Measurements from ENCODE around the gene JMJD1C. TPM values are rescaled to one million over a fixed set of nuclear protein-coding genes. Genes with fewer than 3 reads are reported as not detected.
A peak's percentile ranks its signal among the peaks of the same experiment; 100 is the strongest.

Gene JMJD1C
- total RNA-seq, 1 experiment from 2014 or later: 91.9 TPM

- intact Hi-C loops (cut with micrococcal nuclease): no loop called here
- H3K9me3 Mint-ChIP-seq (ENCODE audit: unreplicated experiment): no peaks in the 10 kb centered on the region
- CTCF ChIA-PET: interaction anchor here (1.6 kb wide), 1 partner anchor 57 kb away, joined by 3 read pairs; no protein-coding TSS in a partner anchor
- no peak for DNase-seq (ENCODE audit: unreplicated experiment)
- H3K36me3 Mint-ChIP-seq (ENCODE audit: insufficient read depth, unreplicated experiment): peaks cover 11% of the 10 kb centered on the region
- no peaks in the 10 kb centered on the region for H3K27me3 Mint-ChIP-seq (ENCODE audit: insufficient read depth, unreplicated experiment)
- peaks cover 15% of the 10 kb centered on the region for H3K4me1 Mint-ChIP-seq (ENCODE audit: insufficient read depth, unreplicated experiment)
- H3K4me3 Mint-ChIP-seq (ENCODE audit: unreplicated experiment): no peak overlapping the region
- no peak overlapping the region for H3K27ac Mint-ChIP-seq (ENCODE audit: low read depth, unreplicated experiment)
- TF ChIP-seq CTCF (IDR thresholded peaks at IDR 0.05; ENCODE audit: unreplicated experiment): no peak
- no TSS peak for BruUV-seq (replicated peaks)
- POLR2A ChIA-PET: interaction anchor here (0.6 to 4.8 kb wide), 10 partner anchors 9 to 313 kb away, joined by 3 to 31 read pairs (median 3); no protein-coding TSS in a partner anchor
Observed at GRCh38 chr10:63458177-63458576, 7.6 kb downstream of the JMJD1C start.

- H3K27me3 Mint-ChIP-seq (ENCODE audit: insufficient read depth, unreplicated experiment): no peaks in the 10 kb centered on the region
Observed at GRCh38 chr10:63457594-63457993, 8.2 kb downstream of the JMJD1C start.

GRCh38 chr10:63456437-63457210 lies 9.2 kb downstream of the JMJD1C start:
- H3K9me3 Mint-ChIP-seq (ENCODE audit: unreplicated experiment): no peaks in the 10 kb centered on the region
- DNase-seq (ENCODE audit: unreplicated experiment): peak; percentile 52
- peaks cover 15% of the 10 kb centered on the region for H3K4me1 Mint-ChIP-seq (ENCODE audit: insufficient read depth, unreplicated experiment)
- peak overlapping the region; percentile 28 for H3K4me3 Mint-ChIP-seq (ENCODE audit: unreplicated experiment)
- no TSS peak for BruUV-seq (replicated peaks)
- H3K36me3 Mint-ChIP-seq (ENCODE audit: insufficient read depth, unreplicated experiment): peaks cover 11% of the 10 kb centered on the region
- peak overlapping the region; percentile 49 for H3K27ac Mint-ChIP-seq (ENCODE audit: low read depth, unreplicated experiment)
- H3K27me3 Mint-ChIP-seq (ENCODE audit: insufficient read depth, unreplicated experiment): no peaks in the 10 kb centered on the region
- no peak for TF ChIP-seq CTCF (IDR thresholded peaks at IDR 0.05; ENCODE audit: unreplicated experiment)
- POLR2A ChIA-PET: interaction anchor here (0.6 to 4.8 kb wide), 8 partner anchors 9 to 301 kb away, joined by 3 to 31 read pairs (median 4); partner anchors contain the start of genes JMJD1C and REEP3
- intact Hi-C loops (cut with micrococcal nuclease): no loop called here
- CTCF ChIA-PET: no interaction called here

More at GRCh38 chr10:63457594-63457993, 8.2 kb downstream of the JMJD1C start:
- no peaks in the 10 kb centered on the region for H3K9me3 Mint-ChIP-seq (ENCODE audit: unreplicated experiment)
- peaks cover 15% of the 10 kb centered on the region for H3K4me1 Mint-ChIP-seq (ENCODE audit: insufficient read depth, unreplicated experiment)
- TF ChIP-seq CTCF (IDR thresholded peaks at IDR 0.05; ENCODE audit: unreplicated experiment): no peak
- H3K27ac Mint-ChIP-seq (ENCODE audit: low read depth, unreplicated experiment): no peak overlapping the region
- intact Hi-C loops (cut with micrococcal nuclease): no loop called here
- CTCF ChIA-PET: no interaction called here
- H3K36me3 Mint-ChIP-seq (ENCODE audit: insufficient read depth, unreplicated experiment): peaks cover 11% of the 10 kb centered on the region
- H3K4me3 Mint-ChIP-seq (ENCODE audit: unreplicated experiment): no peak overlapping the region
- no TSS peak for BruUV-seq (replicated peaks)
- no peak for DNase-seq (ENCODE audit: unreplicated experiment)
- POLR2A ChIA-PET: interaction anchor here (0.6 to 4.8 kb wide), 8 partner anchors 8 to 243 kb away, joined by 3 to 31 read pairs (median 4); partner anchors contain the start of gene JMJD1C

- no peak for DNase-seq (ENCODE audit: unreplicated experiment)
- no TSS peak for BruUV-seq (replicated peaks)
- ChIA-PET POLR2A (interaction anchor here (0.7 to 4.3 kb wide), 5 partner anchors 9 to 239 kb away, joined by 3 to 23 read pairs (median 3); no protein-coding TSS in a partner anchor), CTCF (interaction anchor here (1.6 kb wide), 1 partner anchor 174 kb away, joined by 3 read pairs; no protein-coding TSS in a partner anchor)
- H3K27me3 Mint-ChIP-seq (ENCODE audit: insufficient read depth, unreplicated experiment): no peaks in the 10 kb centered on the region
- peaks cover 11% of the 10 kb centered on the region for H3K36me3 Mint-ChIP-seq (ENCODE audit: insufficient read depth, unreplicated experiment)
- TF ChIP-seq CTCF (IDR thresholded peaks at IDR 0.05; ENCODE audit: unreplicated experiment): no peak
- H3K9me3 Mint-ChIP-seq (ENCODE audit: unreplicated experiment): no peaks in the 10 kb centered on the region
- intact Hi-C loops (cut with micrococcal nuclease): no loop called here
- no peak overlapping the region for H3K4me3 Mint-ChIP-seq (ENCODE audit: unreplicated experiment)
- no peak overlapping the region for H3K27ac Mint-ChIP-seq (ENCODE audit: low read depth, unreplicated experiment)
- peaks cover 15% of the 10 kb centered on the region for H3K4me1 Mint-ChIP-seq (ENCODE audit: insufficient read depth, unreplicated experiment)
Observed at GRCh38 chr10:63455507-63455906, 10.3 kb downstream of the JMJD1C start.

Data from MCF 10A (cell line).